COLO829 (cell line): ENCODE measurements around the gene PPP2CA.
"Not testable (repeated sequence)": the region's sequence is repeated elsewhere in the genome, so short reads cannot be mapped to it uniquely, and the experiment has no call there.

ENCODE experiments used
- DNase-seq: peaks from one replicate; pipeline ENCODE4 v3.0.0; 2012; ENCODE audit warnings: low spot score

PPP2CA gene

GRCh38 chr5:134189031-134189430 is 36.8 kb downstream of the PPP2CA start:
- DNase-seq = no peak

GRCh38 chr5:134188092-134188491 is 37.8 kb downstream of the PPP2CA start:
- DNase-seq = no peak

GRCh38 chr5:134184155-134185135 is 41.4 kb downstream of the PPP2CA start:
- peak; percentile 46 for DNase-seq

GRCh38 chr5:134183481-134183880 is 42.4 kb downstream of the PPP2CA start:
- no peak for DNase-seq

GRCh38 chr5:134178096-134178419 is 47.8 kb downstream of the PPP2CA start:
- DNase-seq = no peak

- DNase-seq = no peak
Measured at GRCh38 chr5:134177369-134178095, 48.3 kb downstream of the PPP2CA start.

- DNase-seq = peak; percentile 40
Measured at GRCh38 chr5:134176511-134177368, 49.1 kb downstream of the PPP2CA start, which contains the start of gene SKP1. Gene SKP1 (minus strand): TSS chr5:134176950. CDS start chr5:134174022, 2,928 bp downstream.

GRCh38 chr5:134175921-134176510 is 49.9 kb downstream of the PPP2CA start:
- no peak for DNase-seq

- DNase-seq = no peak
Measured at GRCh38 chr5:134174841-134175839, 50.7 kb downstream of the PPP2CA start.

- no peak for DNase-seq
Measured at GRCh38 chr5:134171972-134172371, 53.9 kb downstream of the PPP2CA start.

- DNase-seq = no peak
Measured at GRCh38 chr5:134162592-134162991, 63.3 kb downstream of the PPP2CA start.

- DNase-seq = no peak
Measured at GRCh38 chr5:134161513-134162395, 64.1 kb downstream of the PPP2CA start.

GRCh38 chr5:134153657-134154056 is 72.2 kb downstream of the PPP2CA start:
- DNase-seq = no peak

GRCh38 chr5:134153241-134153640 is 72.6 kb downstream of the PPP2CA start:
- DNase-seq = no peak

GRCh38 chr5:134152173-134152832 is 73.6 kb downstream of the PPP2CA start:
- not testable (repeated sequence) for DNase-seq

GRCh38 chr5:134151723-134152122 is 74.2 kb downstream of the PPP2CA start:
- DNase-seq = no peak

- peak; percentile 74 for DNase-seq
Measured at GRCh38 chr5:134149571-134150303, 76.1 kb downstream of the PPP2CA start.

GRCh38 chr5:134148986-134149539 is 76.8 kb downstream of the PPP2CA start:
- no peak for DNase-seq
